HepG2 (cell line): Measurements from ENCODE around the gene OASL. TPM values are rescaled to one million over a fixed set of nuclear protein-coding genes. Genes with fewer than 3 reads are reported as not detected.

ENCODE experiments used
- DZIP1 ChIP-seq: sonication (generic); formaldehyde crosslinking; IDR thresholded peaks from 2 replicates; pipeline ENCODE4 v1.5.0; 2020; ENCODE audit warnings: mild to moderate bottlenecking, missing genetic modification reagents
- IKZF1 ChIP-seq: fragments of 450-650 bp; IDR thresholded peaks from 2 replicates; pipeline ENCODE4 v1.7.1; 2016
- KMT2A ChIP-seq: sonication (generic); formaldehyde crosslinking; IDR thresholded peaks from 2 replicates; pipeline ENCODE4 v1.4.0; 2020; ENCODE audit warnings: missing genetic modification reagents
- MED13 ChIP-seq: sonication (generic); formaldehyde crosslinking; IDR thresholded peaks from 2 replicates; pipeline ENCODE4 v1.5.0; 2020; ENCODE audit warnings: missing genetic modification reagents
- MIER2 ChIP-seq: IDR thresholded peaks from 2 replicates; pipeline ENCODE4 v1.6.1; 2016; ENCODE audit warnings: missing biosample characterization, missing genetic modification reagents
- NFE2L2 ChIP-seq: fragments of 150-350 bp; IDR thresholded peaks from 2 replicates; pipeline ENCODE4 v1.6.1; 2014; ENCODE audit warnings: low read length
- NFRKB ChIP-seq: fragments of 450-650 bp; IDR thresholded peaks from 2 replicates; pipeline ENCODE4 v1.6.1; 2017
- NONO ChIP-seq, 2 experiments: fragments of 450-650 bp in 1 of 2; sonication (generic) in 1 of 2; formaldehyde crosslinking in 1 of 2; IDR thresholded peaks in 1 of 2; conservative IDR thresholded peaks in 1 of 2; 2 replicates each; pipeline versions ENCODE4 v1.6.1 to v1.8.0; 2017 to 2022; ENCODE audit warnings: mild to moderate bottlenecking in 1 of 2, missing genetic modification reagents in 1 of 2, moderate library complexity in 1 of 2
- RXRA ChIP-seq: sonication (generic); formaldehyde crosslinking; IDR thresholded peaks from 2 replicates; pipeline ENCODE4 v1.5.1; 2020; ENCODE audit warnings: missing genetic modification reagents
- TCF12 ChIP-seq, 2 experiments: fragments of 450-650 bp in 1 of 2; sonication (generic) in 1 of 2; formaldehyde crosslinking in 1 of 2; IDR thresholded peaks; 2 replicates each; pipeline versions ENCODE4 v1.6.1 to v1.8.0; 2017 to 2022; ENCODE audit warnings: antibody characterized with exemption in 1 of 2, mild to moderate bottlenecking in 1 of 2, missing genetic modification reagents in 1 of 2, moderate library complexity in 1 of 2
- ZBTB42 ChIP-seq: sonication (generic); formaldehyde crosslinking; IDR thresholded peaks from 2 replicates; pipeline ENCODE4 v1.5.0; 2020; ENCODE audit warnings: mild to moderate bottlenecking, missing genetic modification reagents
- ZFX ChIP-seq: sonication (generic); formaldehyde crosslinking; IDR thresholded peaks from 2 replicates; pipeline ENCODE4 v1.4.0; 2020; ENCODE audit warnings: mild to moderate bottlenecking, low read depth, missing genetic modification reagents, moderate library complexity
- ZNF44 ChIP-seq: sonication (generic); formaldehyde crosslinking; IDR thresholded peaks from 2 replicates; pipeline ENCODE4 v1.5.1; 2020; ENCODE audit warnings: mild to moderate bottlenecking, missing genetic modification reagents
- ZNF460 ChIP-seq: sonication (generic); formaldehyde crosslinking; IDR thresholded peaks from 2 replicates; pipeline ENCODE4 v1.5.1; 2020; ENCODE audit warnings: missing genetic modification reagents, mild to moderate bottlenecking, borderline replicate concordance
- ZNF512B ChIP-seq: sonication (generic); formaldehyde crosslinking; IDR thresholded peaks from 2 replicates; pipeline ENCODE4 v1.5.1; 2020; ENCODE audit warnings: missing genetic modification reagents, mild to moderate bottlenecking, borderline replicate concordance
- ZNF605 ChIP-seq: sonication (generic); formaldehyde crosslinking; IDR thresholded peaks from 2 replicates; pipeline ENCODE4 v1.8.0; 2022; ENCODE audit warnings: mild to moderate bottlenecking, missing genetic modification reagents
- ZNF749 ChIP-seq: sonication (generic); formaldehyde crosslinking; IDR thresholded peaks from 2 replicates; pipeline ENCODE4 v1.8.0; 2022; ENCODE audit warnings: mild to moderate bottlenecking, missing genetic modification reagents, moderate library complexity, borderline replicate concordance
- ZSCAN21 ChIP-seq: sonication (generic); formaldehyde crosslinking; IDR thresholded peaks from 2 replicates; pipeline ENCODE4 v1.8.0; 2022; ENCODE audit warnings: mild to moderate bottlenecking, missing genetic modification reagents, moderate library complexity, borderline replicate concordance
- polyA plus RNA-seq, 8 experiments: library from polyadenylated mRNA; depleted of rRNA in 3 of 8; stranded (reverse) in 7 of 8; unstranded in 1 of 8; fragments of >200 nt; fragmentation: Illumina TruSeq in 4 of 8; extraction: Trizol in 4 of 8; gene quantifications; 2 replicates each; pipeline versions ENCODE4 v1.2.1 to v1.2.3, GENCODE V29; 2011 to 2016; ENCODE audit warnings: low read depth in 4 of 8, missing spikeins in 1 of 8, mixed read lengths in 1 of 8; ENCODE audit not compliant: insufficient read depth in 1 of 8
- total RNA-seq, 5 experiments: library from RNA; depleted of rRNA; stranded (reverse); fragments of >200 nt; fragmentation: Illumina TruSeq; extraction: Trizol; gene quantifications; 2 replicates each; pipeline ENCODE4 v1.2.3, GENCODE V29; 2016; ENCODE audit warnings: low read depth in 1 of 5
- TF ChIP-seq, protein P1 (sequence below): sonication (generic); formaldehyde crosslinking; IDR thresholded peaks from 2 replicates; pipeline ENCODE4; 2020; ENCODE audit warnings: missing genetic modification reagents, mild to moderate bottlenecking, borderline replicate concordance
- TF ChIP-seq, protein P2 (sequence below): IDR thresholded peaks from 2 replicates; pipeline ENCODE4 v1.6.1; 2016; ENCODE audit warnings: missing genetic modification reagents, missing compliant biosample characterization

OASL gene
- total and polyA plus RNA-seq, 2 of the 13 experiments (the other 11 are each of a cell fraction or from before 2014, with no cell fraction given), result 0.11 to 0.22 TPM

GRCh38 chr12:120979862-120980696 lies 59.0 kb downstream of the OASL start (continued):
- TF ChIP-seq, protein P1, sequence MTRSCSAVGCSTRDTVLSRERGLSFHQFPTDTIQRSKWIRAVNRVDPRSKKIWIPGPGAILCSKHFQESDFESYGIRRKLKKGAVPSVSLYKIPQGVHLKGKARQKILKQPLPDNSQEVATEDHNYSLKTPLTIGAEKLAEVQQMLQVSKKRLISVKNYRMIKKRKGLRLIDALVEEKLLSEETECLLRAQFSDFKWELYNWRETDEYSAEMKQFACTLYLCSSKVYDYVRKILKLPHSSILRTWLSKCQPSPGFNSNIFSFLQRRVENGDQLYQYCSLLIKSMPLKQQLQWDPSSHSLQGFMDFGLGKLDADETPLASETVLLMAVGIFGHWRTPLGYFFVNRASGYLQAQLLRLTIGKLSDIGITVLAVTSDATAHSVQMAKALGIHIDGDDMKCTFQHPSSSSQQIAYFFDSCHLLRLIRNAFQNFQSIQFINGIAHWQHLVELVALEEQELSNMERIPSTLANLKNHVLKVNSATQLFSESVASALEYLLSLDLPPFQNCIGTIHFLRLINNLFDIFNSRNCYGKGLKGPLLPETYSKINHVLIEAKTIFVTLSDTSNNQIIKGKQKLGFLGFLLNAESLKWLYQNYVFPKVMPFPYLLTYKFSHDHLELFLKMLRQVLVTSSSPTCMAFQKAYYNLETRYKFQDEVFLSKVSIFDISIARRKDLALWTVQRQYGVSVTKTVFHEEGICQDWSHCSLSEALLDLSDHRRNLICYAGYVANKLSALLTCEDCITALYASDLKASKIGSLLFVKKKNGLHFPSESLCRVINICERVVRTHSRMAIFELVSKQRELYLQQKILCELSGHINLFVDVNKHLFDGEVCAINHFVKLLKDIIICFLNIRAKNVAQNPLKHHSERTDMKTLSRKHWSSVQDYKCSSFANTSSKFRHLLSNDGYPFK (CRISPR knock-in tag), result 0 out of 2 replicates have a peak, but pooled peaks have one; percentile 20
- TF ChIP-seq ZNF44 (CRISPR knock-in tag), result no peak
- no peak for TF ChIP-seq TCF12 (IDR thresholded peaks at IDR 0.05)
- TF ChIP-seq TCF12 (CRISPR knock-in tag; IDR thresholded peaks at IDR 0.05), result no peak
- TF ChIP-seq DZIP1 (CRISPR knock-in tag), result no peak
- TF ChIP-seq RXRA (CRISPR knock-in tag), result peak; percentile 84
- TF ChIP-seq ZNF605, result no peak
- no peak for TF ChIP-seq NFRKB
- peak; percentile 66 for TF ChIP-seq ZFX (CRISPR knock-in tag)
- no peak for TF ChIP-seq ZNF749 (CRISPR knock-in tag)
- TF ChIP-seq NFE2L2, result no peak
- no peak for TF ChIP-seq ZBTB42 (CRISPR knock-in tag)
- TF ChIP-seq, protein P2, sequence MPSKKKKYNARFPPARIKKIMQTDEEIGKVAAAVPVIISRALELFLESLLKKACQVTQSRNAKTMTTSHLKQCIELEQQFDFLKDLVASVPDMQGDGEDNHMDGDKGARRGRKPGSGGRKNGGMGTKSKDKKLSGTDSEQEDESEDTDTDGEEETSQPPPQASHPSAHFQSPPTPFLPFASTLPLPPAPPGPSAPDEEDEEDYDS (CRISPR knock-in tag), result no peak
- TF ChIP-seq ZNF460 (CRISPR knock-in tag), result no peak
- no peak for TF ChIP-seq IKZF1
- TF ChIP-seq ZSCAN21 (CRISPR knock-in tag), result 0 out of 2 replicates have a peak, but pooled peaks have one; percentile 34
- TF ChIP-seq MIER2 (CRISPR knock-in tag), result peak; percentile 94
- TF ChIP-seq NONO (IDR thresholded peaks at IDR 0.05), result no peak
- TF ChIP-seq NONO (CRISPR knock-in tag; conservative IDR thresholded peaks at IDR 0.05), result no peak
- peak; percentile 80; the same call in 1 of the 2 replicates for TF ChIP-seq MED13 (CRISPR knock-in tag)
- no peak for TF ChIP-seq ZNF512B (CRISPR knock-in tag)
- no peak for TF ChIP-seq KMT2A (CRISPR knock-in tag)
